Superior temporal gyrus (tissue), 1 donor: ENCODE measurements around the gene TPD52L1.

Experiments used
- DNase-seq: peaks from one replicate; pipeline ENCODE4 v3.0.0-alpha.2; 2016; ENCODE audit errors: extremely low spot score

The TPD52L1 gene

GRCh38 chr6:125174626-125175025 lies 21.1 kb downstream of the TPD52L1 start:
- no peak for DNase-seq

- no peak for DNase-seq
These were observed 22.0 kb downstream of the TPD52L1 start for GRCh38 chr6:125175466-125176048.

DNA sequence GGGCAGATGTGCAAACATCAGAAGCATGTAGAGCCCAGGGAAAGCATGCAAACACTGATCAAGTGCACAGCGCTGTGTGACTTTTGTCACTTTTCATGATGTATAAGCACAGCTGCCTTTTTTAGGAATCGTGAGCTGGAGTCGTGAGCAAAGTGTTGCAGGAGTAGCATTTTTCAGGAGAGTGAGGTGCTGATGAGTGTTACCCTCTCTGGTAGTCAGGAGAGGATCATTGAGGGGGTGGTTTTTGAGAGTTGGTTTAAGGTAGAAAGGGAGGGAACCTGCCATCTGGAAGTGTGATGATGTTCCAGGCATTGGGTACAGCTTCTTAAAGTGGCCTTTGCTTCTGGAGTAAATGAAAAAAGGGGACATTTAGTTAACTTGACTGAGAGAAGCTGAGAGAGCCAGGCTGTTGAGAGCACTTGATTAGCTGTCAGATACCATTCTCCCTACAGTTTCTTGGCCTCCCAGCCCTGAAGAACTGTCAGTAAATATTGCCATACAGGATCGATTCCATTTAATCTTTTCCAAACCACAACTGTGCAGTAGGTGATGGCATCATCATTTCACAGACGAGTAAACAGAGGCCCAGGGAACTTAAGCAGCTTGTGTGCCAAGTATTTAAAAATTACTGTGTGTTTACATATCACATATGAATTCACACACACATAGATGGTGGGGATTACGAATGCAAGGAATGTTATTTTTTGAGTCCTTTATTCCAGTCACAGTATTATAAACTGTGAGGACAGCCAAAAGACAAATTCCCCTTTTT lies 28.9 kb downstream of the TPD52L1 start:
- no peak for DNase-seq

DNA sequence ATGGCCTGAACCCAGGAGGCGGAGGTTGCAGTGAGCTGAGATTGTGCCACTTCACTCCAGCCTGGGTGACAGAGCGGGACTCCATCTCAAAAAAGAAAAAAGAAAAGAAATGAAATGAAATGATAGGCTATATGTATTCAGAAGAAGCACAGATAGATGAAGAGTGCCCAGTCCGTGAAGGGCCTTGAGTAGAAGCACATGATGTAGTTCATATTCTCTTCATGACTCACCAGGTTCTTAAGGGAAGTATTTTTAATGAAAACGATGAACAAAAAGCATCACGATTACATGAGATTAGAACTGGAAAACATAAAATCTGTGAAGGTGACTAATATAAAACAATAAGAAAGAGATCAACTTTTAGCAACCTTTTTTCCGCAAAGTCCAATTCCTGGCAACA lies 29.8 kb downstream of the TPD52L1 start:
- no peak for DNase-seq

DNA sequence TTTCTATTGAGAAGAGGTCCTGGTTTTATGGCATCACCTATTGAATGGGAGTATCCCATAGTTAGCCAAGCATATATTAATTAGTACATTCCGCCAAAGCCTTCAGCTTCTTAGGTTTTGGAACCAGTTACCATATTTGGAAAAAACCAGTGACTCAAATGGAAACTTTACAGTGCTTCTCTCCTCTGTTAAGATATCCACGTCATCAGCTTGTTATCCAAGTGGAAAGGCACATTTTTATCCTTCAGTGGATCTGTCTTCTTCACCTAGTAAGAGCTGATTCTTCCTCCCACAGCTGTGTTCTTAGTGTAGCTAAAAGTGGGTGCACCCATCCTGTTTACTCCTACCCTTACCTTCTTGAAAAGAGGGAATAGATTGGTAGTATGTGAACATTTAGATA lies 34.5 kb downstream of the TPD52L1 start:
- DNase-seq: no peak

DNA sequence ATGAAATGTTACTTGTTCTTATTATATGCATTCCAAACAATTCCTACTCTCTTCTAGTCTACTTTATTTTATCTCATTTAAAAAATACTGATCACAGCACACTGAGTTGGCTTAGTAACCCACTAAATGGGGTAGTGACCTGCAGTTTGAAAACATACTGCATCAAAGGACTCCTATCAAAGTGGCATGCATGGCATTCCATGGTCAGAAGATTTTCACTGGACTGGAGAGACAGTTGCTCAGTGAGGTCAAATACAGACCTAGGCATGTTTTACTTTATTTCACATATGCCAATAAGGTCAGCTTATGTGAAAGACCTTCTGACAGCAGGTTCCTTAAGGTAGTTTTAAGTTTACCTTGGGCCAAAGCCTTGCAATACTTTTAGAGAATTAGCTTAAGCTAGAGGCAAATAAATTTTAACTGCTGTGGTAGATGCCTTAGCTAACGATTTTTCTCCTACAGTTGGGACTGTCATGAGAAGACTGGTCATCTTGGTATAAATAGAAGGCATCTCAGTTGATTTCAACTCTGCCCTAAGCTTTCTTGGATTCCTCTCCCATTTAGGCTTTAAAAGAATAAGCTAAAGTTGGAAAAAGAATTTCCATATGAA lies 35.1 kb downstream of the TPD52L1 start:
- no peak for DNase-seq

DNA sequence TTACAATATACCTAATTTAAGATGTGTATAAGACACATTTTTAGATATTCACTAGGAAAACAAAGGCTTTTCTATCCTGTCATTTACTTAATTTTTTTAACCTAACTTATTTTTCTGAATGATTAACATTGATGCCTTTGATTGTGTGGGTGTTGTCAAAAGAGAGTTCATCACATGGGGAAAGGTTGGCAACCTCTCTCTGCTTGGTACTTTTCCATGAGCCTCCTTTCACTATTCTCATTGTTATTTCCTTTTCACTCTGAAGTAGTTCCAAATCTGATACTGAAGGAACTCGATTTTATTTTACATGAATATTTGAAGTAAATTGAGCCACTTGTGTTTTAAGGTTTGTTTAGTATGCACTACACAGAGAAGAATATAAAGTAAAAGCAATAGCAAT lies 35.9 kb downstream of the TPD52L1 start:
- DNase-seq: no peak

GRCh38 chr6:125190667-125191066 lies 37.1 kb downstream of the TPD52L1 start:
- no peak for DNase-seq

DNA sequence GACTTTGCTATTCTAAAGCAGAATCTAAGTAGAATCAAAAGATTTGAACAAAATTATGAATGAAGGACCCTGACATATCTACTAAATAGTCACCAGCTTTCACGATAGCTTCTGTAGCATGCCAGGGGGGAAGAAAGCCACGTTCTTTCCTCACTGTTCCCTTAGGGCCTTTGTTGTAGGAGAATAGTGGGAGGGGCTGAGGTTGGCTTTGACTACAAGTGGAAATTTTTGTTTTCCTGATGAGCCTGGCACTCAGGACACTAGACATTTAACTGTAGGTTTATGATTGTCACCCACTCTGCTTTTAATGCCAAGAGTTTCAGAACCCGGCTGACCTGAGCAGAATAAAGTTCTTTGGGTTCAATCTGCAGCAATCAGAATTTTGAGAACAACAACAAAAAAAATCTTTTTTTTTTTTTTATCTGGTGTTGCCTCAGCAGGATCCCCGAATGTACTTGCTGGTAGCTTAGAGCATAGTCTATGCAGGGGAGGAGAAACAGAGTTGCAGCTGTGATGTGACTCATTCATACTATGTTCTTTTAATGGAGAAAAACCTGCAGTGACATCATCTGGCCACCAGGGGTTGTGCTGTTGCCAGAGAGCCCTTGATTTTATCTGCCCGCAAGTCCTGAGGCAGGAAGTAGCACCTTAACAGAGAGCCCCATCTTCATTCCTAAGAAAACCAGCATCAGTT lies 38.5 kb downstream of the TPD52L1 start:
- peak; percentile 65 for DNase-seq

DNA sequence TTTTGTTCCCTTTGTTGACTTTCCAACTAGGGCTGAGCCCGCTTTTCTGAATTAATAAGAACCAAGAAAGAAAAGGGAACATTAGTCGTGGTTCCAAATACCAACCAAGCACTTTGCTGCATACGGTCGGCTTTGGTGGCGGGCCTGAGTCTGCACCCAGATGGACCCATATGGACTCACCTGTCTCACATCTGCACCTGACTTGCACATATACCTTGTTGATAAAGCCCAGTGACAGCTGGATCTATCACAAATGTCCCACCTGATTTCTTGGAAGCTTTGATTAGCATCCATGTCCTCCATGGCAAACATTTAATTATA lies 39.0 kb downstream of the TPD52L1 start:
- no peak for DNase-seq

GRCh38 chr6:125193208-125193607 lies 39.6 kb downstream of the TPD52L1 start:
- DNase-seq: no peak

DNA sequence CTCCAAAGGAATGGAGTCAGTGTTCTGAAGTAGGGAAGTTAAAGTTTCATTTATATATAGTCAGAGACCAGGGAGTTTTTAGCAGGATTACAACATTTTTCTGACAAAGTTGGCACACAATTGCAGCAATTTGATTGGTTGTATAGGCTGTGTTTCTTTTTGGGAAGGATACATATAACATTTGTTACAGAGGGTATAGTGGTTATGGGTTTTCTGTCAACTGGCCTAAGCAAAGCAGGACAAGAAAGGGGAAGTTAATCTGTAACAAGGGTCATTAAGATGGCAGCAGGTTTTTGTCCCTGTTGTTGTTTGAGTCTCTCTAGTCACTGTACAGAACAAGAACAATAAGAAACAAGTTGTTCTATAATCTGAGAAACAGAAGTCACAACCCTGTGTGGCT lies 41.4 kb downstream of the TPD52L1 start:
- no peak for DNase-seq

DNA sequence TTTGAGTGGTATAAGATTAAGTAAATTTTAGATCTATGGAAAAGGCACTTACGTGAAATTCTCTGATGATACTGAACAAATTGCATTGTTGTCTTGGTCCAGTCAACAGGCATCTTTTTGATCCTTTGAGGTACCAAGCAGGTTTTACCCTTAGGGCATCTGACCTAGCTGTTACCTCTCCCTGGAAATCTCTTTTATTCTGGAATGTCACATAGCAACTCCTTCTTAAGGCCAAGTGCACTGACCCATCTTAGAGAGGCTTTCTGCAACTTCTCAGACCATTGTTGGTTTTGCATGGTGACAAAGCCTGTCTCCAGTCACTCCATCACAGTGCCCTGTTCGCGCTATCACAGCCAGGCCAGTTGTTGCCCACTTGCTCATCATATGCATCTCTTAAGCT lies 42.0 kb downstream of the TPD52L1 start:
- no peak for DNase-seq

- DNase-seq: no peak
These were observed 43.0 kb downstream of the TPD52L1 start for GRCh38 chr6:125196613-125197012.

- DNase-seq: peak; percentile 36
These were observed 44.3 kb downstream of the TPD52L1 start for GRCh38 chr6:125197795-125198269.

DNA sequence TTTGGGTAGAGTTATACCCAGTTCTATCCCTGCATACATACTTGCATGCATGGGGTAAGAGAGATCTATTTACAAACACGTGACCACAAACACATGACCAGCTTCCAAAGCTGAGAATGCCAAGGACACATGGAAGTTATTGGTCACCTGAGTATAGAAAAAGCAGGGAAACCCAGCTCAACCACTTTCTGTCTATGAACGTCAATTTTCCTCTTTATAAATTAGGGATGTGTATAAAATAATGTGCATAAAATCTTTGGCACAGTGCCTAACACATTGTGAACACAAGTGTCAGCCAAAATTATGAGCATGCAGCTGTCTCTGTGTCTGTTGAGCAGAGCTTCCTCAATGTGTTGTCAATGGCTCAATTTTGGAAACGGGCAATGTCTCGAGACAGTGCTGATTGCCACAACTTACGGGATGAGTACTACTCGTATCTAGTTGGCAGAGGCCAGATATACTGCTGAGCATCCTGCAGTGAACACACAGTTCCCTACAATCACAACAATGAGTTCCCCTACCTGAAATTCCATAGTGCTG lies 44.9 kb downstream of the TPD52L1 start:
- DNase-seq: no peak

DNA sequence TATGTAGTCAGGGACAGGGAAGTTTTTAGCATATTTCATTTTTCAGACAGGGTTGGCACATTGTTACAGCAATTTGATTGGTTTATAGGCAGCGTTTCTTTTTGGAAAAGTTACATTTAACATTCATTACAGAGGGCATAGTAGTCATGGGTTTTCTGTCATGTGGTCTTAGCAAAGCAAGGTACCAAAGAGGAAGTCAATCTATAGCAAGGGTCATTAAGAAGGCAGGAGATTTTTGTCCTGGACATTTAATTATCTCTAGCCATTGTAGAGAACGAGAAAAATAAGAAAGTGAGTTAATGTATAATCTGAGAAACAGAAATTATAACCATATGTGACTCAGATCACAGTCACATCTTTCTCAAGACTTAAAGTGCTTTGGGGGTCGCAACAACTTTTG lies 47.4 kb downstream of the TPD52L1 start:
- DNase-seq: no peak

GRCh38 chr6:125201961-125202729 lies 48.6 kb downstream of the TPD52L1 start:
- DNase-seq: no peak

- no peak for DNase-seq
These were observed 49.8 kb downstream of the TPD52L1 start for GRCh38 chr6:125203395-125203794.

GRCh38 chr6:125205931-125206330 lies 52.4 kb downstream of the TPD52L1 start:
- DNase-seq: no peak

- DNase-seq: no peak
These were observed 52.8 kb downstream of the TPD52L1 start for GRCh38 chr6:125206389-125206788.

GRCh38 chr6:125207956-125208355 lies 54.4 kb downstream of the TPD52L1 start:
- DNase-seq: no peak
